ENCODE measurements around the gene NHS. TPM values are rescaled to one million over a fixed set of nuclear protein-coding genes. Genes with fewer than 3 reads are reported as not detected.

The NHS gene
- total and polyA plus RNA-seq, 10 donors: 0.32 to 3.1 (median 2.1) TPM

DNA sequence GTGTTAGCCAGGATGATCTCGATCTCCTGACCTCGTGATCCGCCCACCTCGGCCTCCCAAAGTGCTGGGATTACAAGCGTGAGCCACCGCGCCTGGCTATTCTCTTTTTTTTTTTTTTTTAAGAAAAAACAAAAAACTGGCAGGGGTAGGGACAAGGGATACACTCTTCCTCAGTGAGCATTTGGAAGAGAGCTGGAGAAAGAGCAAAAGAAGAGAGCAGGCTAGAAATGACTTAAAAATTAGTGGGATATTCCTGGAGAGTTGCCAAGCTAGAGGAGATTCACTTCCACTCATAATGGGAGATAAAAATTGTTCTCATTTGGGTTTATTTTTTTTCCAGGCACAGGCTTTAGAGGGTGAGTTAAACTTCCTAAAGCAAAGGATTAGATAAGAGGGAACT, 222.3 kb downstream of the NHS start:
- H3K27me3 ChIP-seq (replicated peaks in 1 of 7): peaks cover 0 to 12% (median 0%) of the 10 kb centered on the region in 7 donors
- intact Hi-C loops (cut with DNase I; ENCODE audit: low total_unique reads): no loop called here
- H3K4me3 ChIP-seq: no peak overlapping the region
- no peaks in the 10 kb centered on the region for H3K4me1 ChIP-seq
- H3K27ac ChIP-seq: peak overlapping the region in 4 of 8 donors; percentile 33 to 58 (median 52)
- 78 to 91% (median 79%) methylated on average over 5 to 7 of the region's 7 CpGs for WGBS, 5 donors
- TF ChIP-seq, protein P1, sequence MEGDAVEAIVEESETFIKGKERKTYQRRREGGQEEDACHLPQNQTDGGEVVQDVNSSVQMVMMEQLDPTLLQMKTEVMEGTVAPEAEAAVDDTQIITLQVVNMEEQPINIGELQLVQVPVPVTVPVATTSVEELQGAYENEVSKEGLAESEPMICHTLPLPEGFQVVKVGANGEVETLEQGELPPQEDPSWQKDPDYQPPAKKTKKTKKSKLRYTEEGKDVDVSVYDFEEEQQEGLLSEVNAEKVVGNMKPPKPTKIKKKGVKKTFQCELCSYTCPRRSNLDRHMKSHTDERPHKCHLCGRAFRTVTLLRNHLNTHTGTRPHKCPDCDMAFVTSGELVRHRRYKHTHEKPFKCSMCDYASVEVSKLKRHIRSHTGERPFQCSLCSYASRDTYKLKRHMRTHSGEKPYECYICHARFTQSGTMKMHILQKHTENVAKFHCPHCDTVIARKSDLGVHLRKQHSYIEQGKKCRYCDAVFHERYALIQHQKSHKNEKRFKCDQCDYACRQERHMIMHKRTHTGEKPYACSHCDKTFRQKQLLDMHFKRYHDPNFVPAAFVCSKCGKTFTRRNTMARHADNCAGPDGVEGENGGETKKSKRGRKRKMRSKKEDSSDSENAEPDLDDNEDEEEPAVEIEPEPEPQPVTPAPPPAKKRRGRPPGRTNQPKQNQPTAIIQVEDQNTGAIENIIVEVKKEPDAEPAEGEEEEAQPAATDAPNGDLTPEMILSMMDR (IDR thresholded peaks at IDR 0.05 in 8 of 11, conservative IDR thresholded peaks at IDR 0.05 in 3 of 11): no peak
- TF ChIP-seq POLR2A (IDR thresholded peaks at IDR 0.05): no peak
- TF ChIP-seq POLR2AphosphoS5 (IDR thresholded peaks at IDR 0.05): no peak
- H3K36me3 ChIP-seq: no peaks in the 10 kb centered on the region
- DNase-seq: no peak
- no peaks in the 10 kb centered on the region for H3K9me3 ChIP-seq

DNA sequence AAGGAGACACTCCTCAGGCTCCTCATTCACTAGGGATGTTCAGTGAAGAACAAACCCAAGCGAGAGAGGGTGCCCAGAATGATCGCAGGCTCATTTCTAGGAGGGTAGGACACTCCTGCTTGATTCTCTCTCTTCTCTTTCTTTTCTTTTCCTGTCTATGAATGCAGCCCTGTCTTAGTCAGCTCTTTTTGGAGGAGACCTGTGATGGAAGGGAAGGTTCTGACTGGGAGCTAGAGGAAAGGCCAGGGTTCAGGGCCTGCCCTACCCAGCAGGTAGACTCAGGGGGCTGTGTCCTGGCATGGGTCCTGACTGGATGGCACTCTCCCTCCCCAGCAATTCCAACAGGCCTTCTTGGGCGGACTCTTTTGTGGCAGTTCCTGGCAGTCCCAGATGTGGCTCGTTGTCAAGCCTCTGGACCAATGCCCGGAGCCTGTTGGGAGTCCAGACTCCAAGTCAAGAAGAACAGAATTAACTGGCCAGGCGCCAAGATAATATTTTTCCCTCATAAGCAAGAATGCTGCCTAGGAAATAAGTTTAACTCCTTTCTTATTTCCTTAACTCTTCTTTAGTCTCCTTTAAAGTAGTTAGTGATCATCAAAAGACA, 222.9 kb downstream of the NHS start:
- no peak overlapping the region for H3K4me3 ChIP-seq
- no peaks in the 10 kb centered on the region for H3K9me3 ChIP-seq
- H3K27me3 ChIP-seq (replicated peaks in 1 of 7): peaks cover 0 to 12% (median 0%) of the 10 kb centered on the region in 7 donors
- WGBS, 5 donors: 61 to 83% (median 72%) methylated on average over 5 to 6 of the region's 6 CpGs
- peak overlapping the region in 4 of 8 donors; percentile 33 to 58 (median 52) for H3K27ac ChIP-seq
- TF ChIP-seq, protein P1 (IDR thresholded peaks at IDR 0.05 in 8 of 11, conservative IDR thresholded peaks at IDR 0.05 in 3 of 11): no peak
- H3K4me1 ChIP-seq: no peaks in the 10 kb centered on the region
- H3K36me3 ChIP-seq: no peaks in the 10 kb centered on the region
- no peak for DNase-seq
- intact Hi-C loops (cut with DNase I; ENCODE audit: low total_unique reads): no loop called here

DNA sequence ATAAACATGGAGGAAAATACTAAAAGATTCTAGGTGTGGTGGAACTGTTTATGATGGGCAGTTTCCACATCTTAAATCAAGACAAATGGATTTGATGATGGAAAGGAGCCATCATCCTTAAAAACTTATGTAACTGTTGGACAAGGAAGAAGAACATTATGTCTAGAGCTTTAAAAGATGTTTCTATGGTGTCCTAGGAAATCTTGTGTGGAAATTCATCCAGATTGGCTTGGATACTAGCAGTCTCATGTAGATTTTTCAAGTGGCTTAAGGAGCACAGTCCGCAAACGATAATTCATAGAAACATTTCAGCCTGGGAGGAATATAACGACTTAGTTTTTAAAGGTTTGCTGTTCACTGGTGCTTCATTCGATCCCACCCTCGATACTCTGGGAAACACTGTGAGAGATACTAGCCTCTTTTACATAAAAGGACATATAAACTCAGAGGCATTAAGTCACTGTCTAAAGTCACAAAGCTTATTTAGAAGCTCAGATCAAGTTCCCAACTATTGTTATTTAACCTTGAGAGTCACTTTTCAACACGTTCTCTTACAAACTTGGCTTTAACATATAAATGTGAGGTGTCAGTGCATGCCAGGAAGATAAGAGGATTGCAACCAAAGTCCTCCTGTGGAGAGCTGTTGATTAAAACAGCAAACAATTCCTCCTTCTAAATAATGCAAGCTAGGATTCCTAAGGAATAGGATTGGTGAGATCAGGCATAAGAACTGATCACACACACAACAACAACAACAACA, 226.6 kb downstream of the NHS start:
- intact Hi-C loops (cut with DNase I; ENCODE audit: low total_unique reads): no loop called here
- Histone ChIP-seq H3K4me1 (no peaks in the 10 kb centered on the region), H3K4me3 (no peak overlapping the region), H3K27me3 (replicated peaks in 1 of 7) (no peaks in the 10 kb centered on the region), H3K9me3 (no peaks in the 10 kb centered on the region), H3K36me3 (no peaks in the 10 kb centered on the region), H3K27ac (no peak overlapping the region)
- no peak for DNase-seq
- WGBS, 5 donors: 57 to 84% (median 64%) methylated on average over 6 of the region's 6 CpGs
- TF ChIP-seq POLR2AphosphoS5 (IDR thresholded peaks at IDR 0.05) (no peak), POLR2A (IDR thresholded peaks at IDR 0.05) (no peak)
- TF ChIP-seq, protein P1 (IDR thresholded peaks at IDR 0.05 in 8 of 11, conservative IDR thresholded peaks at IDR 0.05 in 3 of 11): no peak

DNA sequence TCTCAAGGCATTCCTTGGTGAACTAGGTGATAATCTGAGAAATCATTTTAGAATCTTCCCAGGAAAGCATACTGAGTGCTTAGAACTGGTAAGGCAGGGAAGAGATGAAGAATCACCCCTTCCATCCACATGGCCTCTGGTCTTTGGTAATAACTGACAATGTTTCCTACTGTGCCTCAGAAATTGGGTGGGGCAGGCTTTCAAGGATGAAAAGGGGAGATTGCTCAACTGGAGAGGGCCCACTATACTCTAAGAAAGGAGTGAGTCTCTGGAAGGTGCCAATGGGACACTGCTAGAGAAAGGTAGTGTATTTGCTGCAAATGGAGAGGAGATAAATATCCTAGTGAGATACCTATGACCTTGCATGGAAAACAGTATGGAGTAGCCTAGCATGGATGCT, 227.2 kb downstream of the NHS start:
- intact Hi-C loops (cut with DNase I; ENCODE audit: low total_unique reads): no loop called here
- no peaks in the 10 kb centered on the region for H3K36me3 ChIP-seq
- no peak for TF ChIP-seq POLR2A (IDR thresholded peaks at IDR 0.05)
- TF ChIP-seq, protein P1 (IDR thresholded peaks at IDR 0.05 in 8 of 11, conservative IDR thresholded peaks at IDR 0.05 in 3 of 11): no peak
- no peak for TF ChIP-seq POLR2AphosphoS5 (IDR thresholded peaks at IDR 0.05)
- H3K9me3 ChIP-seq: no peaks in the 10 kb centered on the region
- no peak for DNase-seq
- H3K4me1 ChIP-seq: no peaks in the 10 kb centered on the region
- no peak overlapping the region for H3K27ac ChIP-seq
- H3K27me3 ChIP-seq (replicated peaks in 1 of 7): peaks cover 0 to under 1% (median 0%) of the 10 kb centered on the region in 7 donors
- no peak overlapping the region for H3K4me3 ChIP-seq
